Inflammatory macrophage treated with lipopolysaccharide for 4 hours (primary cell): ENCODE measurements around the gene FLCN.
A peak's percentile ranks its signal among the peaks of the same experiment; 100 is the strongest.
"Not testable (repeated sequence)": the region's sequence is repeated elsewhere in the genome, so short reads cannot be mapped to it uniquely, and the experiment has no call there.

Experiments
- DNase-seq: peaks from one replicate; pipeline ENCODE4 v3.0.0-alpha.2; 2020

FLCN gene, protein sequence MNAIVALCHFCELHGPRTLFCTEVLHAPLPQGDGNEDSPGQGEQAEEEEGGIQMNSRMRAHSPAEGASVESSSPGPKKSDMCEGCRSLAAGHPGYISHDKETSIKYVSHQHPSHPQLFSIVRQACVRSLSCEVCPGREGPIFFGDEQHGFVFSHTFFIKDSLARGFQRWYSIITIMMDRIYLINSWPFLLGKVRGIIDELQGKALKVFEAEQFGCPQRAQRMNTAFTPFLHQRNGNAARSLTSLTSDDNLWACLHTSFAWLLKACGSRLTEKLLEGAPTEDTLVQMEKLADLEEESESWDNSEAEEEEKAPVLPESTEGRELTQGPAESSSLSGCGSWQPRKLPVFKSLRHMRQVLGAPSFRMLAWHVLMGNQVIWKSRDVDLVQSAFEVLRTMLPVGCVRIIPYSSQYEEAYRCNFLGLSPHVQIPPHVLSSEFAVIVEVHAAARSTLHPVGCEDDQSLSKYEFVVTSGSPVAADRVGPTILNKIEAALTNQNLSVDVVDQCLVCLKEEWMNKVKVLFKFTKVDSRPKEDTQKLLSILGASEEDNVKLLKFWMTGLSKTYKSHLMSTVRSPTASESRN

DNA sequence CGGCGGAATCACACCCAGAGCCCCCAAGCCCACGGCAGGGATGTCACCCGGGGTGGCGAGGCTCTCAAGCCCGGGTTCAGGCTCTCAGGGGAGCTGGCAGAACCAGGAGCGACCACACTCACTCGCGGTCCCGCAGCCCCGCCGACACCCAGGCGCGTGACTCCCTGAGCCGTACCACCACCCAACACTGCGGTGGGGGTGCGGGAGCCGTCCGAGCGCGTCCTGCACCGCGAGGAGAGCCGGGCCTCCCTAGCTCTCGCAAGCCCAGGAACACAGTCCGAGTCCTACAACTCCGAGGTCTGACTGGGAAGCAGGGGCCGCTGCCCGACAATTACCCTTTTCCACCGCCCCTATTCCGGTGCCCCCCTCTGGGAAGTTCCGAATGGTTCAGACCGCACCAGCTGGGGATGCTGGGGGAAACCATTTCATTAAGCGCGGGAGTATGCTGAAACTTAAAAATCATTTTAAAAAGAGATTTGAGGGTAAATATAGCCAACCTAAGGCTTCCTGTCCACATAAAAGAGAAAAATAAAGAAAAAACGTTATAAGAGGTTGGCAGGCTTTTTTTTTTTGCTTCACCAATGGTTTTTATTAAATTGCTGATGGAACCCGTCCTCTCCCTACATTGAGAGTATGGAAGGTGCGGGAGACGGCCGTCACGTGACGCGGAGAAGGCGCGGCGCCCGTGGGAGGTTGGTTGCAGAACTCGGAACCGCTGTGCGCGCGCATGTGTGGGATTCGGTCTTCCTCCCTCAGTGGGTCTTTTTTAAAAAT lies at the start of gene FLCN:
Gene FLCN, minus strand, starts transcription at position 143 of the 774 bp plus-strand sequence. CDS start 9,031 bp downstream, outside the sequence.
- peak; percentile 96 for DNase-seq

DNA sequence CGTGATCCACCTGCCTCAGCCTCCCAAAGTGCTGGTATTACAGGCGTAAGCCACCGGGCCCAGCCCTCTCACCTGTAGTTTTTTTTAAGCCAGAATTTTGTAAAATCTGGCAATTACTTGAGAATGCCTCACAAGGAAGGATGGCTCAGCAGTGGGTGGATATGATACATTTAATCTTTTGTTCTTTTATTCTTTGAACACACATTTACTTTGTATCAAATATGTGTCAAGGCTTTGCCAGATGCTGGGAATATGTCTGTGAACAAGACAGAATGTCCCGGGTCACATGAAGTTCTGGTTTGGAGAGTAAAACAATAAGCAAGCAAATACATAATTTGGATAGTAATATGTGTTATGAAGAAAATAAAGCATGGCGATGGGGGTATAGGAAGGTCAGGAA lies 49.0 kb upstream of the FLCN start:
- DNase-seq: no peak

- peak; percentile 97 for DNase-seq
These were observed 43.9 kb upstream of the FLCN start, which contains the start of gene COPS3 for GRCh38 chr17:17280613-17281549. Gene COPS3 (minus strand): TSS chr17:17281246. CDS start chr17:17281186, 60 bp downstream.

DNA sequence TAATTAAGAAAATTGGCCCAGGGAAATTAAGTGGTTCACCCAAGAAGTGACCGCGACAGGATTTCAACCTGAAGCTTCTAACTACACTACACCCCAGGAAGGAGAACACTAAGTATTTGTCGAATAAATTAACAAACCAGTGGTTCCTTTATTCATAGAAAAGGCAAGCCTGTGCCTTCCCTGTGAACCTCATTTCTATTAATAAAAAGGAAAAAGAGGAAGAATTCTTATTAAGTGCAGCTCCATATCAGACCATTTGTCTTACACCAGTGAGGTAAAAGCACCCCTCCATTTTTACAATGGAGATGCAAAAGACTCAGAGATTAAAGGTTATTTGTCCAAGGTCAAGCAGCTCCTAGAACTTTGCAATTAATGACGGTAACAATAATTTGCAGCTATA lies 42.3 kb upstream of the FLCN start:
- peak; percentile 6 for DNase-seq

DNA sequence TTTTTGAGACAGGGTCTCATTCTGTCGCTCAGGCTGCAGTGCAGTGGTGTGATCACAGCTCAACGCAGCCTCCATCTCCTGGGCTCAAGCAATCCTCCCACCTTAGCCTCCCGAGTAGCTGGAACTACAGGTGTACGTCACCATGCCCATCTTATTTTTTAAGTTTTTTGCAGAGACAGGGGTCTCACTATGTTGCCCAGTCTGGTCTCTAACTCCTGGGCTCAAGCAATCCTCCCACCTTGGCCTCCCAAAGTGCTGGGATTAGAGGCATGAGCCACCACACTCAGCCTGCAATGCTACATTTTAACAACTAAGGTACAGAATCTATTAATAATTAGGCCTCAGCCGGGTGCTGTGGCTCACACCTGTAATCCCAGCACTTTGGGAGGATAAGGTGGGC lies 40.5 kb upstream of the FLCN start:
- DNase-seq: not testable (repeated sequence)

DNA sequence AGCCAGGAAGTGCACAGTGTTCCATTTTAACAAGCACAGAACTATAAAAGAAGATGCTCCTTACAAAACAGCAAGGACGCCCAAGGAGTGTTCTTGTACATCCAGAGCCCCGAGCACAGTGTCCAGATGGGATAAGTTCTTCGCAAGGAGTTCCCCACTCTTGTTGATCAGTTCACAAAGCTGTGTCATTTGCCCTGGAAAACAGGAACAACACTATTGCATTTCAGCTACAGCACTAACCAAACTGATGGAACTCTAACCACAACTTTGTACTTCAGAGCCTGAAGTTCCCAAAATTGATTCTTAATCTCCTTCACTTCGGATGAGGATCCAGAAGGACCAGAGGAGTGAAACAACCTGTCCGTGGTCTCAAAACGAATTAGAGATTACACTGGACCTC lies 39.0 kb upstream of the FLCN start:
- DNase-seq: peak; percentile 72

- DNase-seq: no peak
These were observed 33.2 kb upstream of the FLCN start for GRCh38 chr17:17269926-17270773.

GRCh38 chr17:17264430-17264829 lies 27.5 kb upstream of the FLCN start:
- no peak for DNase-seq

GRCh38 chr17:17258998-17259397 lies 22.0 kb upstream of the FLCN start:
- no peak for DNase-seq

DNA sequence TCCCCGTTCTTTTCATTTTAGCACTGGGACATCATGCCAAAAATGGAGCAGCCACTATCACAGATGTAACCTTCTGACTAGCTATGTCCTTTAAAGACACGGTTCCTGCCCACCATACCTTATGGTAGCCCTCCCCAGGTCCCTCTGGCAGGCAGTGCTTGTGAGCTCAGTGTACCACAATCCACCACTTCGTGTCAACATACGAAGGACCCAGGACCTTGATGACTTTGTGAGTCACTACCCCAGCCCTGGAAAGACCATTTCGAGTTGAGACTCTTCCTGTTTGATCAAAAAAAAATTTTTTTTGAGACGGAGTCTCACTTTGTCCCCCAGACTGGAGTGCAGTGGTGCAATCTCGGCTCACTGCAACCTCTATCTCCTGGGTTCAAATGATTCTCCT lies 21.0 kb upstream of the FLCN start:
- no peak for DNase-seq

DNA sequence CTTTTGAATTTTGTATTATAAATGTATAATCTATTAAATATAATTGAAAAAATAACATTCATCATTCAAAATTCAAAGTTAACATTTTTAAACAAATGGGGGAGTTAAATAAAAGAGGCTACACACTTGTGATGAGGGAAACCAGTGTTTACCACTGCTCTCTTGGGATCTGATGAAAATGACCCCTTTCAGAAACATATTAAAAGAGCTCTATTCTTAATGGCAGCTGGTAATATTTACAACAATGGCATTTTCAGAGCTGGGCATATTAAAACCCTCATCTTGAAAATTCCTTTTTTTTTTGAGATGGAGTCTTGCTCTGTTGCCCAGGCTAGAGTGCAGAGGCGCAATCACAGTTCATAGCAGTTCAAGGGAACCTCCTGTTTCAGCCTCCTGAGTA lies 19.3 kb upstream of the FLCN start:
- DNase-seq: no peak

DNA sequence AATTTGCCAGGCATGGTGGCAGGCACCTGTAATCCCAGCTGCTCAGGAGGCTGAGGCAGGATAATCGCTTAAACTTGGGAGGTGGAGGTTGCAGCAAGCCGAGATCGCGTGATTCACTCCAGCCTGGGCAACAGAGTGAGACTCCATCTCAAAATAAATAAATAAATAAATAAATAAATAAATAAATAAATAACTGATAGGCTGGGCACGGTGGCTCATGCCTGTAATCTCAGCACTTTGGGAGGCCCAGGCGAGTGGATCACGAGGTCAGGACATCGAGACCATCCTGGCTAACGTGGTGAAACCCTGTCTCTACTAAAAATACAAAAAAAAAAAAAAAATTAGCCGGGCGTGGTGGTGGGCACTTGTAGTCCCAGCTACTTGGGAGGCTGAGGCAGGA lies 18.7 kb upstream of the FLCN start:
- not testable (repeated sequence) for DNase-seq

- DNase-seq: peak; percentile 94
These were observed 17.1 kb upstream of the FLCN start for GRCh38 chr17:17254036-17254435.

GRCh38 chr17:17253406-17253805 lies 16.4 kb upstream of the FLCN start:
- DNase-seq: peak; percentile 9

- DNase-seq: no peak
These were observed 15.2 kb upstream of the FLCN start for GRCh38 chr17:17252149-17252661.

- no peak for DNase-seq
These were observed 9.9 kb upstream of the FLCN start for GRCh38 chr17:17246879-17247278.

DNA sequence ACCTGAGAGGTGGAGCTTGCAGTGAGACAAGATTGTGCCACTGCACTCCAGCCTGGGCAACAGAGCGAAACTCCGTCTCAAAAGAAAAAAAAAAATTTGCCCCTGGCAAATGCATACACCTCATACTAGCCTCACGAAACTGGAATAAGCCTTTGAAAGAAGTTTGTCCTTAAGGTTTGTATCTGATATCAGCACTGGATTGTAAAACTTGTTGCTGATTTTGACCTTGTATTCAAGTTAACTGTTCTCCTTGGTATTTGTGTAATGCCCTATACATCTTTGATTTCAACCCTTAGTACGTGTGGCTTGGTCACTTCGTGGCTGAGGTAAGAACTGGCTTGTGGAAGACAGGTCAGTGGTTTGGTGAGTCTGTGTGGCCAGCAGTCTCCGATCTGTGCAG lies 6.2 kb upstream of the FLCN start:
- DNase-seq: no peak

GRCh38 chr17:17242246-17242645 lies 5.3 kb upstream of the FLCN start:
- DNase-seq: no peak

GRCh38 chr17:17241656-17242055 lies 4.7 kb upstream of the FLCN start:
- no peak for DNase-seq

- DNase-seq: no peak
These were observed 2.9 kb upstream of the FLCN start for GRCh38 chr17:17239832-17240231.

- peak; percentile 24 for DNase-seq
These were observed 508 bp downstream of the FLCN start for GRCh38 chr17:17236295-17237025.
